ENCODE data around the gene FHOD3.

DNA sequence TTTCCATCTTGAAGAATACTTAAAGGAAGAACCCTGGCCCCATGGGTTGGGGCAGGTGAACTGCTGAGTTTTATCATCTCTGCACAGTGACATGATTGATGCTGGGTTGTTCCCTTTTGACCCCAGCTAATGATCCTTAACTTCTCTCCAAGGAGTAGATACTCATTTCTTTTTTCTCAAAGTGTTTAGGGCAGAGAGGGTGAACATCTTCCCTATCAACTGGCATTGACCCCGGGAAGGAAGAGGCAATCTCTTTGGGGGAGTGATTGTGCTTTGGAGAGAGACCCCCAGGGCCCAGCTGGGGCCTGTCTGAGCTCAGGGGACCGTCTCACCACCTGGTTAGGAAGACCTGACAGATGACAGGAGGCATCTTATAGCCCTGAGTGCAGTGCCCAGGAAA, 190.6 kb downstream of the FHOD3 start:
- TF ChIP-seq, protein P1, sequence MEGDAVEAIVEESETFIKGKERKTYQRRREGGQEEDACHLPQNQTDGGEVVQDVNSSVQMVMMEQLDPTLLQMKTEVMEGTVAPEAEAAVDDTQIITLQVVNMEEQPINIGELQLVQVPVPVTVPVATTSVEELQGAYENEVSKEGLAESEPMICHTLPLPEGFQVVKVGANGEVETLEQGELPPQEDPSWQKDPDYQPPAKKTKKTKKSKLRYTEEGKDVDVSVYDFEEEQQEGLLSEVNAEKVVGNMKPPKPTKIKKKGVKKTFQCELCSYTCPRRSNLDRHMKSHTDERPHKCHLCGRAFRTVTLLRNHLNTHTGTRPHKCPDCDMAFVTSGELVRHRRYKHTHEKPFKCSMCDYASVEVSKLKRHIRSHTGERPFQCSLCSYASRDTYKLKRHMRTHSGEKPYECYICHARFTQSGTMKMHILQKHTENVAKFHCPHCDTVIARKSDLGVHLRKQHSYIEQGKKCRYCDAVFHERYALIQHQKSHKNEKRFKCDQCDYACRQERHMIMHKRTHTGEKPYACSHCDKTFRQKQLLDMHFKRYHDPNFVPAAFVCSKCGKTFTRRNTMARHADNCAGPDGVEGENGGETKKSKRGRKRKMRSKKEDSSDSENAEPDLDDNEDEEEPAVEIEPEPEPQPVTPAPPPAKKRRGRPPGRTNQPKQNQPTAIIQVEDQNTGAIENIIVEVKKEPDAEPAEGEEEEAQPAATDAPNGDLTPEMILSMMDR (IDR thresholded peaks at IDR 0.05 in 8 of 11, conservative IDR thresholded peaks at IDR 0.05 in 3 of 11) = no peak
- no peak for TF ChIP-seq POLR2A (IDR thresholded peaks at IDR 0.05)

Measured in spleen (tissue), 7 donors.